Fibroblast of mammary gland (primary cell): ENCODE data around the gene CHRM4.

Experiments
- DNase-seq: peaks from one replicate; pipeline ENCODE4 v3.0.0-alpha.2; 2010; ENCODE audit warnings: low read depth
- H3K4me3 ChIP-seq: 2 replicates; pipeline ENCODE4 v1.5.1; 2011; ENCODE audit warnings: low read depth, mild to moderate bottlenecking, low read length, moderate library complexity; ENCODE audit not compliant: control insufficient read depth
- TF ChIP-seq, protein P1 (sequence below): conservative IDR thresholded peaks from 2 replicates; pipeline ENCODE4 v1.5.1; 2011; ENCODE audit warnings: low read depth, low read length, inconsistent platforms; ENCODE audit not compliant: control insufficient read depth, insufficient read depth

The CHRM4 gene

GRCh38 chr11:46363455-46364005 lies 28.0 kb downstream of the CHRM4 start:
- peak; percentile 14 for DNase-seq
- no peak overlapping the region for H3K4me3 ChIP-seq
- TF ChIP-seq, protein P1, sequence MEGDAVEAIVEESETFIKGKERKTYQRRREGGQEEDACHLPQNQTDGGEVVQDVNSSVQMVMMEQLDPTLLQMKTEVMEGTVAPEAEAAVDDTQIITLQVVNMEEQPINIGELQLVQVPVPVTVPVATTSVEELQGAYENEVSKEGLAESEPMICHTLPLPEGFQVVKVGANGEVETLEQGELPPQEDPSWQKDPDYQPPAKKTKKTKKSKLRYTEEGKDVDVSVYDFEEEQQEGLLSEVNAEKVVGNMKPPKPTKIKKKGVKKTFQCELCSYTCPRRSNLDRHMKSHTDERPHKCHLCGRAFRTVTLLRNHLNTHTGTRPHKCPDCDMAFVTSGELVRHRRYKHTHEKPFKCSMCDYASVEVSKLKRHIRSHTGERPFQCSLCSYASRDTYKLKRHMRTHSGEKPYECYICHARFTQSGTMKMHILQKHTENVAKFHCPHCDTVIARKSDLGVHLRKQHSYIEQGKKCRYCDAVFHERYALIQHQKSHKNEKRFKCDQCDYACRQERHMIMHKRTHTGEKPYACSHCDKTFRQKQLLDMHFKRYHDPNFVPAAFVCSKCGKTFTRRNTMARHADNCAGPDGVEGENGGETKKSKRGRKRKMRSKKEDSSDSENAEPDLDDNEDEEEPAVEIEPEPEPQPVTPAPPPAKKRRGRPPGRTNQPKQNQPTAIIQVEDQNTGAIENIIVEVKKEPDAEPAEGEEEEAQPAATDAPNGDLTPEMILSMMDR = no peak

DNA sequence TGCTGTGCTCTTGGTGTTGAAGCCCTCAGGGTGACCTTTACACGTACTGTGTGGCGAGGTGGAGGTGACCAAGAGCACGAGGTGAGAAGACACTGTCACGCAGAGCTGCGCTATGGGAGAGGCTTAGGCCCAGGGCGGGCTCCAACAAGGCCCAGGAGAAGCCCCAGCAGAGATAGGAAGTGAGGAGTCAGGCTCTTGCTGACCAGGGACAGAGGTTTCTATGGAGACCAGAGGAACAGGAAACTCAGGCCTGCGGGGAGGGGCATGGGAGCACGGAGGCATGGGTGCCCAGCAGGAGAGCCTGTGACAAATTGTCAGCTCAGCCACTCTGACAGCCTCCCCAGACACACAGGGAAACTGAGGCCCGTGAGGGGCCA lies 28.6 kb downstream of the CHRM4 start:
- TF ChIP-seq, protein P1 = no peak
- peak; percentile 36 for DNase-seq
- no peak overlapping the region for H3K4me3 ChIP-seq

DNA sequence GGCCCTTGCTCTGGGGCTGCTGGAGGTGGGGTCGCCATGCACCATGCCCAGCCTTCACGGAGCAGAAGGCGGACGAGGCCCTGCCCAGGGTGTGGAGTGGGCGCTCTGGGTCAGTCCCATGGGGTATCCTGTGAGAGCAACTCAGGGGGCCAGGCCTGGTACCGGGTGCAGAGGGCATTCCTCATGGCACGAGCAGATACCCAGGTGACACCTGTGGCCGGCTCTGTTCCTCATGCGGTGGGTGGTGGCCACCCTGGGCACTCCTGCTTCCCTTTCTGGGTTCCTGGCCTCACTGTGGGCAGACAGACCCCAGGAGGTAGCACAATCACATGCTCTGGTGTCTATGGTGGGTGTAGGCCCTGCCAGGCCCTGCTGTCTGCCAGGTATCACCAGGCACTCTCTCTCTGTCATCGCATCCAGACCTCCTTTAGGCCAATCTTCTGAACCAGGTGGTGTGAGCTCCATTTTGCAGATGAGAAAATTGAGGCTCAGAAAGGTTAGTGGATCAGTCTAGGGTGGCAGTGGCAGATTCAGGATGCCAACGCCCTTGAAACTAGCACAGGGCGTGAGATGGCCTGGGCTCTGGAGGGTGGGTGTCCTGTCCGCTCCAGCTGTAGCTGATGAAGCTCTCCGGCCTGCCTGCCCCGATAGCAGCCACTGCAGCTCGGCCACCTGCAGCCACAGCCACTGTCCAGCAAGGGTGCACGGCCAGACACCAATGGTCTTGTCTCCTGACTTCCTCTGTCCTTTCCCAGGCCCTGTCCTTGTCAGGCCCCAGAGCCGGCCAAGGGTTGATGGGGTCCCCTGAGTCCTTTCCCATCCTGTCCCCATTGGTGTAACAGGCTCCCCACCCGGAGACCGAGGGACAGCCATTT lies 29.2 kb downstream of the CHRM4 start:
- TF ChIP-seq, protein P1 = no peak
- no peak for DNase-seq
- no peak overlapping the region for H3K4me3 ChIP-seq

GRCh38 chr11:46361283-46362155 lies 30.1 kb downstream of the CHRM4 start:
- H3K4me3 ChIP-seq = no peak overlapping the region
- TF ChIP-seq, protein P1 = no peak
- DNase-seq = peak; percentile 47

GRCh38 chr11:46360878-46361277 lies 30.7 kb downstream of the CHRM4 start:
- TF ChIP-seq, protein P1 = no peak
- DNase-seq = no peak
- H3K4me3 ChIP-seq = no peak overlapping the region

- H3K4me3 ChIP-seq = no peak overlapping the region
- no peak for DNase-seq
- TF ChIP-seq, protein P1 = no peak
These were observed 31.6 kb downstream of the CHRM4 start for GRCh38 chr11:46359953-46360352.
